Colonic mucosa (tissue), 4 donors: Measurements from ENCODE around the gene PPP2R3B. TPM values are rescaled to one million over a fixed set of nuclear protein-coding genes. Genes with fewer than 3 reads are reported as not detected.

Source experiments
- DNase-seq: peaks from one replicate; pipeline ENCODE4 v3.0.0-alpha.2; 2020
- H3K27ac ChIP-seq: fragments of 200-600 bp; one replicate; pipeline ENCODE4 v1.8.0; 2021
- H3K27me3 ChIP-seq: fragments of 200-600 bp; one replicate; pipeline ENCODE4 v1.8.0; 2021
- H3K36me3 ChIP-seq: fragments of 200-600 bp; one replicate; pipeline ENCODE4 v1.8.0; 2021
- H3K4me1 ChIP-seq: fragments of 200-600 bp; one replicate; pipeline ENCODE4 v1.8.0; 2021; ENCODE audit warnings: mild to moderate bottlenecking
- H3K4me3 ChIP-seq: fragments of 200-600 bp; one replicate; pipeline ENCODE4 v1.8.0; 2021
- H3K9ac ChIP-seq, 2 donors: one replicate each; pipeline ENCODE4 v1.7.0; 2013; ENCODE audit warnings: control low read depth in 2 of 2, low read depth in 2 of 2, low read length in 2 of 2
- H3K9me3 ChIP-seq: fragments of 200-600 bp; one replicate; pipeline ENCODE4 v1.8.0; 2021
- CTCF ChIP-seq: fragments of 200-600 bp; IDR thresholded peaks from one replicate; pipeline ENCODE4 v1.8.0; 2022; ENCODE audit warnings: antibody characterized with exemption, mild to moderate bottlenecking
- intact Hi-C: fragments of 100-400 bp; cut with DNase I; formaldehyde crosslinking; loops from one replicate; pipeline ENCODE4 v1.14.1; 2022
- total RNA-seq, 2 donors: library from RNA; stranded (reverse); fragmentation: NEBNext Ultra II Directional in 1 of 2; extraction: Animal tissue kit (Norgen Biotek cat#: 25700) in 1 of 2; gene quantifications; one replicate each; pipeline ENCODE4 v1.2.1, GENCODE V29; 2021
- donor health status: healthy.
- donor health status: DM: no; HTN: no; CAD: no.
- donor health status: DM: no; HTN: no; CAD: no.

PPP2R3B gene
- total RNA-seq, 2 donors from 2014 or later = 8.7 to 22.9 TPM

- TF ChIP-seq CTCF = no peak
- no peak for DNase-seq
- Histone ChIP-seq H3K27me3 (no peaks in the 10 kb centered on the region), H3K9ac (no peak overlapping the region), H3K4me1 (no peaks in the 10 kb centered on the region), H3K36me3 (no peaks in the 10 kb centered on the region), H3K27ac (no peak overlapping the region), H3K4me3 (no peak overlapping the region), H3K9me3 (no peaks in the 10 kb centered on the region)
- intact Hi-C loops = no loop called here
Observed at GRCh38 chrX:400258-400657, 13.6 kb upstream of the PPP2R3B start.

GRCh38 chrX:397575-397974, 10.9 kb upstream of the PPP2R3B start:
- no peak for DNase-seq
- Histone ChIP-seq H3K27me3 (no peaks in the 10 kb centered on the region), H3K9me3 (no peaks in the 10 kb centered on the region), H3K27ac (no peak overlapping the region), H3K4me1 (no peaks in the 10 kb centered on the region), H3K36me3 (no peaks in the 10 kb centered on the region), H3K4me3 (no peak overlapping the region), H3K9ac (no peak overlapping the region)
- TF ChIP-seq CTCF = no peak
- intact Hi-C loops = no loop called here

GRCh38 chrX:394830-395229, 8.1 kb upstream of the PPP2R3B start:
- Histone ChIP-seq H3K27ac (no peak overlapping the region), H3K4me1 (no peaks in the 10 kb centered on the region), H3K4me3 (no peak overlapping the region), H3K27me3 (no peaks in the 10 kb centered on the region), H3K9me3 (no peaks in the 10 kb centered on the region), H3K36me3 (no peaks in the 10 kb centered on the region), H3K9ac (no peak overlapping the region)
- no peak for DNase-seq
- TF ChIP-seq CTCF = no peak
- intact Hi-C loops = no loop called here

- no peak overlapping the region for H3K4me3 ChIP-seq
- TF ChIP-seq CTCF = no peak
- H3K27ac ChIP-seq = no peak overlapping the region
- H3K4me1 ChIP-seq = no peaks in the 10 kb centered on the region
- DNase-seq = no peak
- no peaks in the 10 kb centered on the region for H3K9me3 ChIP-seq
- no peaks in the 10 kb centered on the region for H3K36me3 ChIP-seq
- no peak overlapping the region for H3K9ac ChIP-seq
- H3K27me3 ChIP-seq = no peaks in the 10 kb centered on the region
- intact Hi-C loops = no loop called here
Observed at GRCh38 chrX:392575-392846, 5.8 kb upstream of the PPP2R3B start.

GRCh38 chrX:391717-392574, 5.2 kb upstream of the PPP2R3B start:
- TF ChIP-seq CTCF = no peak
- Histone ChIP-seq H3K27me3 (no peaks in the 10 kb centered on the region), H3K4me3 (no peak overlapping the region), H3K4me1 (no peaks in the 10 kb centered on the region), H3K27ac (no peak overlapping the region), H3K36me3 (no peaks in the 10 kb centered on the region), H3K9me3 (no peaks in the 10 kb centered on the region), H3K9ac (no peak overlapping the region)
- intact Hi-C loops = no loop called here
- no peak for DNase-seq
